Liver (tissue), 9 donors: Measurements from ENCODE around the gene GBA3. TPM values are rescaled to one million over a fixed set of nuclear protein-coding genes. Genes with fewer than 3 reads are reported as not detected.
A peak's percentile ranks its signal among the peaks of the same experiment; 100 is the strongest.

ENCODE experiments used
- DNase-seq: peaks from one replicate; pipeline ENCODE4 v3.0.0-alpha.2; 2017; ENCODE audit warnings: low spot score
- H3K27ac ChIP-seq, 2 donors: one replicate each; pipeline ENCODE4 v1.7.0; 2013; ENCODE audit warnings: inconsistent platforms in 2 of 2, low read length in 2 of 2, control low read depth in 1 of 2, low read depth in 1 of 2, mild to moderate bottlenecking in 1 of 2
- H3K27me3 ChIP-seq, 4 donors: one replicate each; pipeline versions ENCODE4 v1.6.1 to v1.7.0; 2013; ENCODE audit warnings: low read length in 3 of 4, inconsistent platforms in 1 of 4, mild to moderate bottlenecking in 1 of 4, moderate library complexity in 1 of 4; ENCODE audit not compliant: control insufficient read depth in 4 of 4, insufficient read depth in 4 of 4
- H3K36me3 ChIP-seq, 4 donors: one replicate each; pipeline versions ENCODE4 v1.6.1 to v1.7.0; 2013; ENCODE audit warnings: low read length in 3 of 4, mild to moderate bottlenecking in 3 of 4, low read depth in 1 of 4, moderate library complexity in 1 of 4; ENCODE audit not compliant: control insufficient read depth in 4 of 4, insufficient read depth in 3 of 4
- H3K4me1 ChIP-seq, 4 donors: one replicate each; pipeline versions ENCODE4 v1.6.1 to v1.7.0; 2013; ENCODE audit warnings: low read length in 3 of 4, mild to moderate bottlenecking in 3 of 4, moderate library complexity in 1 of 4; ENCODE audit not compliant: control insufficient read depth in 4 of 4, insufficient read depth in 4 of 4
- H3K4me3 ChIP-seq, 3 donors: one replicate each; pipeline versions ENCODE4 v1.6.1 to v1.7.0; 2013; ENCODE audit warnings: low read length in 3 of 3, control low read depth in 1 of 3, low read depth in 1 of 3, mild to moderate bottlenecking in 1 of 3
- H3K9ac ChIP-seq, 2 donors: one replicate each; pipeline ENCODE4 v1.7.0; 2013; ENCODE audit warnings: low read length in 2 of 2, mild to moderate bottlenecking in 2 of 2, moderate library complexity in 2 of 2, control low read depth in 1 of 2, low read depth in 1 of 2
- H3K9me3 ChIP-seq, 4 donors: one replicate each; pipeline versions ENCODE4 v1.6.1 to v1.7.0; 2013; ENCODE audit warnings: low read length in 3 of 4; ENCODE audit not compliant: control insufficient read depth in 4 of 4
- ATF3 ChIP-seq: IDR thresholded peaks from 2 replicates; pipeline ENCODE4 v1.6.1; 2016; ENCODE audit warnings: antibody characterized with exemption
- CTCF ChIP-seq: fragments of 150-350 bp; IDR thresholded peaks from 2 replicates; pipeline ENCODE4 v1.5.1; 2017; ENCODE audit warnings: improper control_type of control experiment, low read depth, low read length; ENCODE audit not compliant: missing input control
- EGR1 ChIP-seq, 2 donors: IDR thresholded peaks; 2 replicates each; pipeline ENCODE4 v1.6.1; 2016 to 2018; ENCODE audit warnings: antibody characterized with exemption in 2 of 2, low read depth in 2 of 2
- FOXA1 ChIP-seq: IDR thresholded peaks from 2 replicates; pipeline ENCODE4 v1.6.1; 2016; ENCODE audit warnings: antibody characterized with exemption
- FOXA2 ChIP-seq: IDR thresholded peaks from 2 replicates; pipeline ENCODE4 v1.6.1; 2016; ENCODE audit warnings: antibody characterized with exemption
- GABPA ChIP-seq, 2 donors: IDR thresholded peaks in 1 of 2; conservative IDR thresholded peaks in 1 of 2; 2 replicates each; pipeline ENCODE4 v1.6.1; 2016; ENCODE audit warnings: antibody characterized with exemption in 2 of 2, mild to moderate bottlenecking in 1 of 2, moderate library complexity in 1 of 2
- HNF4A ChIP-seq, 2 donors: conservative IDR thresholded peaks; 2 replicates each; pipeline ENCODE4 v1.6.1; 2016; ENCODE audit warnings: antibody characterized with exemption in 2 of 2, mild to moderate bottlenecking in 2 of 2
- HNF4G ChIP-seq: IDR thresholded peaks from 2 replicates; pipeline ENCODE4 v1.6.1; 2016; ENCODE audit warnings: antibody characterized with exemption
- JUND ChIP-seq, 2 donors: IDR thresholded peaks; 2 replicates each; pipeline ENCODE4 v1.6.1; 2016; ENCODE audit warnings: antibody characterized with exemption in 2 of 2
- MAX ChIP-seq: IDR thresholded peaks from 2 replicates; pipeline ENCODE4 v1.6.1; 2016; ENCODE audit warnings: antibody characterized with exemption
- NR2F2 ChIP-seq: IDR thresholded peaks from 2 replicates; pipeline ENCODE4 v1.6.1; 2016; ENCODE audit warnings: antibody characterized with exemption
- RAD21 ChIP-seq, 2 donors: IDR thresholded peaks; 2 replicates each; pipeline ENCODE4 v1.6.1; 2016; ENCODE audit warnings: antibody characterized with exemption in 2 of 2, mild to moderate bottlenecking in 2 of 2
- REST ChIP-seq: IDR thresholded peaks from 2 replicates; pipeline ENCODE4 v1.6.1; 2016; ENCODE audit warnings: antibody characterized with exemption, mild to moderate bottlenecking
- RXRA ChIP-seq, 2 donors: IDR thresholded peaks; 2 replicates each; pipeline ENCODE4 v1.6.1; 2017 to 2018; ENCODE audit warnings: antibody characterized with exemption in 2 of 2, mild to moderate bottlenecking in 1 of 2
- SP1 ChIP-seq: IDR thresholded peaks from 2 replicates; pipeline ENCODE4 v1.6.1; 2018; ENCODE audit warnings: antibody characterized with exemption, mild to moderate bottlenecking
- TAF1 ChIP-seq: conservative IDR thresholded peaks from 2 replicates; pipeline ENCODE4 v1.6.1; 2016; ENCODE audit warnings: antibody characterized with exemption, mild to moderate bottlenecking
- YY1 ChIP-seq: IDR thresholded peaks from 2 replicates; pipeline ENCODE4 v1.6.1; 2016; ENCODE audit warnings: antibody characterized with exemption, mild to moderate bottlenecking
- ZBTB33 ChIP-seq: IDR thresholded peaks from 2 replicates; pipeline ENCODE4 v1.6.1; 2016; ENCODE audit warnings: antibody characterized with exemption
- WGBS: extraction: QIAGEN DNeasy Blood & Tissue Kit; methylation state at CpG from one replicate; pipeline ENCODE4 v1.1.7; 2013; 5-methylcytosine and 5-hydroxymethylcytosine counted together
- polyA plus RNA-seq, 2 donors: library from polyadenylated mRNA; stranded (reverse) in 1 of 2; unstranded in 1 of 2; fragments of 200-250 nt in 1 of 2; fragments of >200 nt in 1 of 2; fragmentation: Nextera tagmentation in 1 of 2; extraction: Ambion mirVana in 1 of 2; gene quantifications; one replicate each; pipeline versions ENCODE4 v1.2.1 to v1.2.3, GENCODE V29; 2013 to 2015
- total RNA-seq, 2 donors: library from RNA; depleted of rRNA; stranded (reverse); fragments of >200 nt; gene quantifications; one replicate each; pipeline ENCODE4 v1.2.3, GENCODE V29; 2014
- donor health status: healthy.
- donor health status: healthy.
- donor health status: healthy.
- donor health status: healthy.
- donor health status: healthy.

The GBA3 gene
- total and polyA plus RNA-seq, 4 donors = 10.6 to 36.7 (median 18.9) TPM

GRCh38 chr4:22688236-22688635 is 4.5 kb upstream of the GBA3 start:
- Histone ChIP-seq H3K4me3 (no peak overlapping the region), H3K9ac (no peak overlapping the region), H3K27me3 (no peaks in the 10 kb centered on the region), H3K4me1 (peaks cover 0 to 25% (median 16%) of the 10 kb centered on the region in 4 donors), H3K9me3 (no peaks in the 10 kb centered on the region), H3K36me3 (no peaks in the 10 kb centered on the region), H3K27ac (no peak overlapping the region)
- DNase-seq = no peak
- no peak for TF ChIP-seq RXRA (IDR thresholded peaks at IDR 0.05)
- TF ChIP-seq HNF4G = no peak
- no peak for TF ChIP-seq YY1
- WGBS = 85% methylated on average over 3 of the region's 3 CpGs

GRCh38 chr4:22689428-22689827 is 3.3 kb upstream of the GBA3 start:
- no peaks in the 10 kb centered on the region for H3K9me3 ChIP-seq
- no peak for DNase-seq
- TF ChIP-seq TAF1 = no peak
- TF ChIP-seq HNF4G = no peak
- TF ChIP-seq FOXA2 = no peak
- TF ChIP-seq ZBTB33 = no peak
- TF ChIP-seq HNF4A (conservative IDR thresholded peaks at IDR 0.05) = no peak
- TF ChIP-seq FOXA1 = no peak
- no peak for TF ChIP-seq MAX
- no peak for TF ChIP-seq NR2F2
- H3K27me3 ChIP-seq = no peaks in the 10 kb centered on the region
- no peak overlapping the region for H3K9ac ChIP-seq
- peaks cover 0 to 37% (median 20%) of the 10 kb centered on the region in 4 donors for H3K4me1 ChIP-seq
- WGBS = 87% methylated on average over 3 of the region's 3 CpGs
- H3K27ac ChIP-seq = no peak overlapping the region
- no peaks in the 10 kb centered on the region for H3K36me3 ChIP-seq
- no peak overlapping the region for H3K4me3 ChIP-seq

- Histone ChIP-seq H3K9ac (no peak overlapping the region), H3K27ac (peak overlapping the region; percentile 10 to 30), H3K4me1 (peaks cover 2 to 54% (median 34%) of the 10 kb centered on the region in 4 donors), H3K27me3 (no peaks in the 10 kb centered on the region), H3K4me3 (no peak overlapping the region), H3K36me3 (no peaks in the 10 kb centered on the region), H3K9me3 (no peaks in the 10 kb centered on the region)
- no peak for TF ChIP-seq CTCF
- no peak for TF ChIP-seq FOXA2
- TF ChIP-seq RAD21 (IDR thresholded peaks at IDR 0.05) = no peak
- no peak for TF ChIP-seq ATF3
- no peak for TF ChIP-seq ZBTB33
- TF ChIP-seq EGR1 (IDR thresholded peaks at IDR 0.05; ENCODE audit: low read depth in 2 of 2) = no peak
- TF ChIP-seq RXRA (IDR thresholded peaks at IDR 0.05) = no peak
- TF ChIP-seq JUND (IDR thresholded peaks at IDR 0.05) = no peak
- TF ChIP-seq HNF4G = no peak
- TF ChIP-seq FOXA1 = no peak
- TF ChIP-seq YY1 = no peak
- TF ChIP-seq REST = no peak
- no peak for TF ChIP-seq GABPA (IDR thresholded peaks at IDR 0.05 in 1 of 2, conservative IDR thresholded peaks at IDR 0.05 in 1 of 2)
- no peak for TF ChIP-seq NR2F2
- no peak for TF ChIP-seq SP1
- no peak for TF ChIP-seq MAX
- no peak for TF ChIP-seq TAF1
- TF ChIP-seq HNF4A (conservative IDR thresholded peaks at IDR 0.05) = no peak
- DNase-seq = no peak
- 96% methylated on average over 1 of the region's 1 CpG for WGBS
Measured at GRCh38 chr4:22695029-22695428, 2.3 kb downstream of the GBA3 start.
